Activated CD4-positive, CD25-positive, alpha-beta regulatory T cell (primary cell): ENCODE data around the gene EFNA1.
A peak's percentile ranks its signal among the peaks of the same experiment; 100 is the strongest.
"Not testable (repeated sequence)": the region's sequence is repeated elsewhere in the genome, so short reads cannot be mapped to it uniquely, and the experiment has no call there.

Experiments
- DNase-seq, 4 experiments: peaks; one replicate each; lab custom pipeline; 2025; lab: John Stamatoyannopoulos, UW

EFNA1 gene

GRCh38 chr1:155145491-155145890, 17.8 kb downstream of the EFNA1 start:
- no peak for DNase-seq

DNA sequence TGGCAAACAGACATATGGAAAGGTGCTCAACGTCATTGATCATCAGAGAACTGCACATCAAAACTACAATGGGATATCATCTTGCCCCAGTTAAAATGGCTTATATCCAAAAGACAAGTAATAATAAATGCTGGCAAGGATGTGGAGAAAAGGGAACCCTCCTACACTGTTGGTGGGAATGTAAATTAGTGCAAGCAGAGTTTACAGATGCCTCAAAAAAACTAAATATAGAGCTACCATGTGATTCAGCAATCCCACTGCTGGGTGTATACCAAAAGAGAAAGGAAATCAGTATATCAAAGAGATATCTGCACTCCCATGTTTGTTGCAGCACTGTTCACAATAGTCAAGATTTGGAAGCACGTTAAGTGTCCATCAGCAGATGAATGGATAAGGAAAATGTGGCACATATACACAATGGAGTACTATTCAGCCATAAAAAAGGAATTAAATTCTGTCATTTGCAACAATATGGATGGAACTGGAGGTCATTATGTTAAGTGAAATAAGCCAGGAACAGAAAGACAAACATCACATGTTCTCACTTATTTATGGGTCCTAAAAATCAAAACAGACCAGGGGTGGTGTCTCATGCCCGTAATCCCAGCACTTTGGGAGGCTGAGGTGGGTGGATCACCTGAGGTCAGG, 28.4 kb downstream of the EFNA1 start:
- not testable (repeated sequence) for DNase-seq

GRCh38 chr1:155158991-155159390, 31.3 kb downstream of the EFNA1 start:
- no peak for DNase-seq

DNA sequence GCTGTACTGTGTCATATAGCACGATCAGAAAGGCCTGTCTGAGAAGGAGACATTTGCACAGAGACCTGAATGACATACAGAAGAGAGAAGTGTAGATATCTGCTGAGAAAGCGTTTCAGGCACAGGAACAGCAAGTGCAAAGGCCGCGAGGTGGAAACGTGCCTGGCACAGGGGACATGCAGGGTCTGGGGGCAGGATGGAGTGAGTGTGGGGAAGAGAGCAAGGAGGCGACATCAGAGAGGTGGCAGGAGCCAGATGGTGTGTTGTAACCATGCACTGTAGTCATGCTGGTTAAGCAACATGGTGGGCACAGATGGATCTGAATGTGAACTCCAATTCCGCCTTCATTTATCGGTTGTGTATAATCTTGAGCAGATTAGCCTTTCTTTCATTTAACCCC, 32.5 kb downstream of the EFNA1 start:
- no peak for DNase-seq

- DNase-seq = not testable (repeated sequence)
Measured at GRCh38 chr1:155162631-155163030, 35.0 kb downstream of the EFNA1 start.

- DNase-seq = not testable (repeated sequence)
Measured at GRCh38 chr1:155163785-155164184, 36.1 kb downstream of the EFNA1 start.

DNA sequence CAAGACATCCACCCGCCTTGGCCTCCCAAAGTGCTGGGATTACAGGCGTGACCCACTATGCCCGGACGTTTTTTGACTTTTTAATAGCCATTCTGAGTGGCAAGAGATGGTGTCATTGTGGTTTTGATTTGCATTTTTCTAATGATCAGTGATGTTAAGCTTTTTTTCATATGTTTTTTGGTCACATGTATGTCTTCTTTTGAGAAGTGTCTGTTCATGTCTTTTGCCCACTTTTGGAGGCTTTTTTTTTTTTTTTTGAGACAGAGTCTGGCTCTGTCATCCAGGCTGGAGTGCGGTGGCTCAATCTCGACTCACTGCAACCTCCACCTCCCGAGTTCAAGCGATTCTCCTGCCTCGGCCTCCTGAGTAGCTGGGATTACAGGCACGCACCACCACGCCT, 36.9 kb downstream of the EFNA1 start:
- DNase-seq = not testable (repeated sequence)

DNA sequence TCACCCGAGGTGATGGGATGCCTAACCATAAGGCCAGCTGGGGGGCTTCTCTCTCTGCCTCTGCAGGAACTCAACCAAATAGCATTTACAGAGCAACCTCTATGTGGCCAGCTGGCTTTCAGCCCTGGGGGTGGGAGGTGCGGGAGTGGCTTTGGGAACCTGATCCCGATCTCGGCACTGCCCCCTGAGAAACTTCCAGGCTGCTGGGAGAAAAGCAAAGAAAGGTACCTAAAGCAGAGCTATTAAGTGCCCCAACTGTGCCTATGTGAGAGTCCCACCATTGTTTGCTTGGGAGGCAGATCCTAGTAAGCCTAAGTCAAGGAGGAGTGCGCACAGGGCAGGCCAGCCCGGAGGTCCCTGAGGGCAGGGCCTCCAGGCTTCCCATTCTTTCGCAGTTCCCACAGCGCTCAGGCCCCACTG, 38.4 kb downstream of the EFNA1 start:
- DNase-seq = no peak

- DNase-seq = no peak
Measured at GRCh38 chr1:155166471-155167165, 38.9 kb downstream of the EFNA1 start.

DNA sequence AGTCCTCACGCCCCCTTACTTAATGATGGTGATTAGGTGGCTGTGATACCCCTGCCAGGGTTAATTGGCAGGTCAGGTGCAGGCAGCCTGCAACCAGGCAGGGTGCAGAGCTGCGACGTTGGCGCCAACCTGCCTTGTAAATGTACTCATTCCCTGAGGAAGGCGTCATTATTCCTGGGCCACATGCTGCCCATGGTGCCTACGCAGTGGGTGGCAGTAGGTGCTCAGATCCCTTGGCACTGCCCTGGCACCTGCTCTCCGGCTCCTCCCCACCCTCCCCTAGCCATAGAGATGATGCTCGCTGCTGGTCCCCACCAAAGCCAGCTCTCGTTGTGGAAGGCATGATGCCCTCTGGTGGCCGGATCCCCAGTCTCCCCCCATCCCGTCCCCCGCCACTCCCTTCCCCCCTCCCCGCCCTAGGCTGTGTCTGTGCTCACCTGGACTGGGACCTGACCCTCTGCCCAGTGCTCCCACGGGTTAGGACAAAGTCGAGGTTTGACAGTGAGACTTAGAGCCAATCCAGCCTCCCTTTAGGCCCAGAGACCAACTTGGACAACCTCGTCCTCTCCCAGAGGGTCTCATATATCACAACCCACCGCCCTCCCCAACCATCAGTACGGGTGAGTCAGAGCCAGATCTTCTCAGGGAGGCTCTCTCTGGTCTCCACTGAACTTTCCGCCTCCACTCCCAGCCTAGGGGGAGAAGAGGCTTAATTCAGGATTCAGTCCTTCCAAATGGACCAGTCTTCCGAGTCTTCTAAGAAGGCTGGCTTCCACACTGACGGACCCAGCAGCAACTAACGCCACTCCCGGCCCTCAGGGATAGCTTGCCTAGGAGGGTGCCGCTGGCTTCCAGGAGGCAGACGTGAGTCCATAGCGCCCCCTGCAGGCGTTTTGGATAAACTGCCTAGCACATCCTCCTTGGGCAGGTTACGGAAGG, 39.8 kb downstream of the EFNA1 start:
- peak; percentile 67 to 72 (median 72) for DNase-seq

DNA sequence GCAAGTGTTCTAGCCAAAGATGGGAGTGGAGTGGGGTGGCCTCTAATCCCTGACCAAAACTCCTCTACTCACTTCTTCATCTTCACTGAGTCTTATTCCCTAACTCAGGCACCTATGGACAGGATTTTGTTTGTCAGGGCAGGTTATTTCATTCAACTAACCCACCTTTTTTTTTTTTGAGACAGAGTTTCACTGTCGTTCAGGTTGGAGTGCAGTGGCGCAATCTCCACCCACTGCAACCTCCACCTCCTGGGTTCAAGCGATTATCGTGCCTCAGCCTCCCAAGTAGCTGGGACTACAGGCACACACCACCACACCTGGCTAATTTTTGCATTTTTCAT, 40.4 kb downstream of the EFNA1 start:
- not testable (repeated sequence) for DNase-seq

GRCh38 chr1:155168456-155169210, 41.0 kb downstream of the EFNA1 start:
- DNase-seq = no peak

DNA sequence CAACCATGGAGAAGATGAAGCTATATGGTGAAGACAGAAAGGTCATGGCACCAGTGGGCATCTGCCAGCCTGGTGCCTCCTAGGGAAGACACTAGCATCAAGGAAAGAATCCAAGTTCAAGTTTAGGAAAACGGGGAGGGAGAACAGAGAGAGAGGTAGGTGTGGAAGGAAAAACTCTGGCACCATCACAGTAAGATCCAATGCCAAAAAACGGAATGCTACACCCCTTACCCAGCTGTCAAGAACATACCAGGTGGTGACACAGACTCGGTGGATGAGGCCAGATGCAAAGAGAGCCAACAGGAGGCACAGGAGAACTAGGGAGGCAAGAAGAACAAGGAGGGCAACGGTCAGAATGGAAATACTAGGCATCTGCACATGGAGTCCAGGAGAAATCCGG, 41.9 kb downstream of the EFNA1 start:
- DNase-seq = no peak

- DNase-seq = no peak
Measured at GRCh38 chr1:155170101-155170785, 42.6 kb downstream of the EFNA1 start.

DNA sequence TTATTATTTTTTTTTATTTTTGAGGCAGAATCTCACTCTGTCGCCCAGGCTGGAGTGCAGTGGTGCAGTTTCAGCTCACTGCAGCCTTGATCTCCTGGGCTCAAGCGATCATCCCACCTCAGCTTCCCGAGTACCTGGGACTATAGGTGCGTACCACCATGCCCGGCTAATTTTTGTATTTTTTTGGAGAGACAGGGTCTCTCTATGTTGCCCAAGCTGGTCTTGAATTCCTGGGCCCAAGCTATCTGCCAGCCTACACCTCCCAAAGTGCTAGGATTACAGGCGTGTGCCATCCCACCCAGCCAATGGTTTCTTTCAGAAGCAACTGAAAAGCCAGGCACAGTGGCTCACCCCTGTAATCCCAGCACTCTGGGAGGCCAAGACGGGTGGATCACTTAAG, 43.1 kb downstream of the EFNA1 start:
- no peak for DNase-seq

DNA sequence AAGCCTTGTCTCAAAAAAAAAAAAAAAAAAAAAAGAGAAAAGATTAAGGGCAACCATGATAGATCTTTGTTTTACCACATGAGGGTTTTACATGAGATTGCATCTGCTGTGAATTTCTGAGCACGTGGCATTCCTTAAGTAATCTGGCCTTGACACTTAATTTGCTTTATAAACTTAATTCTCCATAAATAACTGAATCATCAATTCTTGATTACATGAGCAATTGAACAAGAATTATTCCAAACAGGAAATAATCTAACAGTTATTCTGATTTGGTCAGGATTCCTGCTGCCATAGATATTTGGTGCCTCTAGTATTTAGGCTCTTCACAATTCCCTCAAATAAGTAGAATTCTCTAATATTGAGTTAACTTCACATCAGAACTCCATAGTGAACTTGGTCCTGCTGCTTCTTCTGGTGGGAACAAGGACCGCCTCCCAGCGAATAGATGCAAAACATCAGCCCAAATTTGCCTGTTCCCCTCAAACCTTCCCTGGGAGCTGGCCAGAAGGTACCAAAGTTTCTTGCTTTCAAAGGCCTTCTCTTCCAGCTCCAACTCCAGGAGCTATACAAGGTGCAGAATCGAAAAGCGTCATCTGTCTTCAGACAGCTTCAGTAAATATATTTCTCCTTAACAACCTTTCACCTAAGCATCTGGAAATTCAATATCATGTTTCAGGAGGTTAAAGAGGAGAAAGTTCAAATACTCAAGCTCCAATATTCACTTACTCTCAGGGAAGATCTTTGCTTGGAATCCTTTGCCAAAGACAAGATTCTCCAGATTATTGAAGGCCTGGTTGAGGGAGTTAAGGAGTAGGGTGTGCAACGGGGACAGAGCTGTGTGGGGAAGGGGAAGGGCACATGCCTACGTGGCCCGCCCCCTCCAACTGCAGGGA, 44.4 kb downstream of the EFNA1 start:
- no peak for DNase-seq

DNA sequence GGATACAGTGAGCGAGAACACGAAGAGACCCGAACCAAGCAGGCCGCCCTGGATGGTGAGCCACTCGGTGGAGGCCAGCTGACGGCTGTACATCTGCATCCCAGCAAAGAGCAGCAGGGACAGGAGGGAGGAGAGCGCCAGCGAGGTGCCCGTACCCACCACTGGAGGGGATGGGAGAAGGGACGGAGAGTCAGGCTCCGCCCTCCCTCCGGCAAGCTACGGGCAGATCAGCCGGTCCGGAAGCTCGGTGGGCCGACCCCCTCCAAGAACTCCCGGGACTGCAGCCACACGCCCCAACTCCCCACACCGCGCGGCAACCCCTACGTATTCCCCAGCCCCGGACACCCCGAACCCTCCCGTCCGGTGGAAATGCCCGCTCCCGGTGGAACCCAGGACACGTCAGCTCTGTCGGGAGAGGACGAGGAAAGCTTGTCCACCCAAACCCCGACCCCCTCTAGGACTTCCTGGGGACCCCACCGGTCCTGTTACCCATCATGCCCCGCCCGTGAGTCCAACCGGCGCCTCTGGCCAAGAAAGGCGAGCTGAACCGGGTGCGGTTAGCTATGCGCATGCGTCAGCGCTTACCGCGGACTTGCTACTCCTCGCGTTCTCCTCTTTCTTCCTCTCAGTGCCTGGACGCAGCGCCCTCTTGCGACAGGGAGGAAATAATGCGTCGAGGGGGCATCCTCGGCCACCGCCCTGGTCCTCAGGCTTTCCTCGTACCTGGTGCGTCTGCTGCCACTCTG, 45.2 kb downstream of the EFNA1 start, which contains the start of gene KRTCAP2:
KRTCAP2 (minus strand) TSS at position 573 of the 746 bp plus-strand sequence; CDS start at position 493, 80 bp downstream.
- DNase-seq = peak; percentile 83 to 90 (median 86)

DNA sequence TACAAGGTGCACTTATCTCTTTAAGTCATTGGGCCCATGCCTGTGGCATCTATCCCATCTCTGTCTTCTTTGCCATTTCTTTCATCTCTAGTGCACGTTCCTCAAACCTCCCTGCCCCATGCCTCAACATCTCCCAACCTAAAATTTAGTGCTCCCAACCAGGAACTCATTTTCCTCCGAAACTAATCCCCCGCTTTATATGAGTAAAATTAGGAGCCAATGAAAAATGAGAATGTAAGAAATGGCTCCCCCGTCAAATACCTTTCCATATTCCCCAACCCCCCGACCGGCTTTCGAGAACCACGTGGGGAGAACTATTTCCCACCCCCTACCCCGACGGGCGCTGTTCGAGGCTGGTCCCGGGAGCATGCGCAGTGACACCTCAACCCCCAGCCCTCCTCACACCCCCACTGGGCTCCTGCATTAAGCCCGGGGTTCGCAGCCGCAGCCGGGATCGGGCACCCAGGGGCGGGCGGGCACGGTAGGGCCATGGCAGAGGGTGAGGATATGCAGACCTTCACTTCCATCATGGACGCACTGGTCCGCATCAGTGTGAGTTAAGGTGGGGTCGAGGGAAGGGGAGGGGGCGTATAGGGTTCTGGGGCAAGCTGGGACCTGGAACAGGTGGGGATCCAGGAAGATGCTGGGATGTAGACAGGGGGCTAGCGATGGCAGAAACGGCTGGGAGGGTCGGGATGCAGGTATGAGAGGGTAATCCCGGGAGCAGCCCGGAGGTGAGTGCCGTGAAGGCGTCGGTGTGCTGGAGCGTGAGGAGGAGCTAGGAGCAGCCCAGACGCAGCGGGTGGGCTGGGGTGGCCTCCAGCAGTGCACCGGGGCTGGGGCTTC, 46.0 kb downstream of the EFNA1 start, which contains the start of gene TRIM46:
TRIM46 (plus strand) TSS at position 372 of the 846 bp plus-strand sequence; CDS start at position 490, 118 bp downstream.
- DNase-seq = peak in 2 of 4 experiments; percentile 29 to 56
